ENCODE measurements around the gene CD47. TPM values are rescaled to one million over a fixed set of nuclear protein-coding genes. Genes with fewer than 3 reads are reported as not detected.

The CD47 gene
- total and polyA plus RNA-seq, 10 of the 15 experiments (the other 5 are each of a cell fraction or from before 2014, with no cell fraction given) = 22.9 to 175 (median 81.1) TPM

DNA sequence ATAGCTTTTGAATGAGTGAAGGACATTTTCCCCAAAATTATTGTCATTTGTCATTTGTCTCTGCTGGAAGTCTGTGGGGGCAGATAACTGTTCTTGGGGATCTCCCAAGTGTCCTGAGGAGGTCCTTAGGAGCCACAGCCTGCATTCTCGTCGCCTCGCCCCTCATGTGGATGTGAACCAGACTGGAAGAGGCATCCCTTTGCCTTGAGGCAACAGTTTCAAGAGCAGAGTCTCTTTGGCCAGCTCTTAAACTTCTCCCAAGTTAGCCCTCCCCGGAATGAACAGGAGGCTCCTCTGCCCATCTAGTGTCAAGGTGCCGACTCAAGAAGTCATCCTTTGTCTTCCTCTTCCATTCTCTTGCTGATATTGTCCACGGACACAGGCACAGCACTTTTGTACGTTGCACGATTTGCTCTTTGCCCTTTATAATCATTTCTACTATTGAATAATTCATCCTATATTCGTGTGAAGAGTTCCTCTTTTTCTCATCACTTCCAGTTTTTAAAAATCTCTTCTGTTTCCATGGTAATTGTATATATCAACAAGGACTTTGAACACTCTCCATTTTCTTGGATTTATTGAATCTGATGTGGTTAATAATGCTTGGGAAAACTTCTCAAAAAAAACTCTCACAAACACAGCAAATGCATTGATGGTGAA is 40.8 kb upstream of the CD47 start:
- Histone ChIP-seq H3K27ac (ENCODE audit: control insufficient read depth, insufficient read depth) (no peak overlapping the region), H3K27me3 (replicated peaks in 1 of 2; ENCODE audit: control insufficient read depth in 2 of 2, insufficient read depth in 2 of 2, low read length in 1 of 2) (no peaks in the 10 kb centered on the region), H3K4me1 (ENCODE audit: control insufficient read depth, insufficient read depth, low read length) (peaks cover 52% of the 10 kb centered on the region), H2AFZ (ENCODE audit: control insufficient read depth, low read depth, low read length) (no peak overlapping the region), H3K4me2 (ENCODE audit: control insufficient read depth, insufficient read depth) (peak overlapping the region; percentile 43), H3K9ac (ENCODE audit: control insufficient read depth, insufficient read depth, low read length) (no peak overlapping the region), H3K4me3 (peak overlapping the region; percentile 13; the same call in 1 of the 2 replicates), H3K9me3 (replicated peaks; ENCODE audit: control insufficient read depth, insufficient read depth, low read length) (no peaks in the 10 kb centered on the region; the same call in 2 of the 3 replicates), H3K36me3 (ENCODE audit: control insufficient read depth in 2 of 2, insufficient read depth in 2 of 2, low read length in 1 of 2) (peaks cover 0 to 17% of the 10 kb centered on the region in 2 experiments; a peak in 1 of 4 replicates), H3K79me2 (ENCODE audit: control insufficient read depth, insufficient read depth, low read length) (peaks cover 74% of the 10 kb centered on the region), H4K20me1 (ENCODE audit: control insufficient read depth, insufficient read depth) (no peaks in the 10 kb centered on the region)
- FAIRE-seq (no peak), DNase-seq (ENCODE audit: low read depth, low spot score) (no peak), ATAC-seq (no peak)
- intact Hi-C loops (cut with micrococcal nuclease; ENCODE audit: unreplicated experiment) (no loop called here), in situ Hi-C loops (cut with MboI) (no loop called here)
- WGBS (ENCODE audit: insufficient coverage, insufficient replicate concordance, low lambda C conversion rate, missing lambda C conversion rate) = 67% methylated on average over 9 of the region's 9 CpGs
- ChIA-PET RAD21 (ENCODE audit: unreplicated experiment) (interaction anchor here (0.9 to 1.2 kb wide), 3 partner anchors 30 to 257 kb away, joined by 3 read pairs; no protein-coding TSS in a partner anchor), CTCF (interaction anchor here (1.1 to 1.6 kb wide), 6 partner anchors 8 to 346 kb away, joined by 3 to 5 read pairs (median 3); no protein-coding TSS in a partner anchor), SMC1A (ENCODE audit: uncharacterized antibody, unreplicated experiment) (interaction anchor here (0.8 to 3.2 kb wide), 8 partner anchors 10 to 44 kb away, joined by 3 to 12 read pairs (median 4); no protein-coding TSS in a partner anchor), POLR2A (interaction anchor here (1.1 kb wide), 1 partner anchor 14 kb away, joined by 3 read pairs; no protein-coding TSS in a partner anchor)
- BruUV-seq (replicated peaks) = no TSS peak
- TF ChIP-seq PAX8 (IDR thresholded peaks at IDR 0.05) (no peak), SPI1 (IDR thresholded peaks at IDR 0.05; ENCODE audit: borderline replicate concordance, insufficient read depth, low read depth, low read length) (peak; percentile 41; the same call in 1 of the 2 replicates)

DNA sequence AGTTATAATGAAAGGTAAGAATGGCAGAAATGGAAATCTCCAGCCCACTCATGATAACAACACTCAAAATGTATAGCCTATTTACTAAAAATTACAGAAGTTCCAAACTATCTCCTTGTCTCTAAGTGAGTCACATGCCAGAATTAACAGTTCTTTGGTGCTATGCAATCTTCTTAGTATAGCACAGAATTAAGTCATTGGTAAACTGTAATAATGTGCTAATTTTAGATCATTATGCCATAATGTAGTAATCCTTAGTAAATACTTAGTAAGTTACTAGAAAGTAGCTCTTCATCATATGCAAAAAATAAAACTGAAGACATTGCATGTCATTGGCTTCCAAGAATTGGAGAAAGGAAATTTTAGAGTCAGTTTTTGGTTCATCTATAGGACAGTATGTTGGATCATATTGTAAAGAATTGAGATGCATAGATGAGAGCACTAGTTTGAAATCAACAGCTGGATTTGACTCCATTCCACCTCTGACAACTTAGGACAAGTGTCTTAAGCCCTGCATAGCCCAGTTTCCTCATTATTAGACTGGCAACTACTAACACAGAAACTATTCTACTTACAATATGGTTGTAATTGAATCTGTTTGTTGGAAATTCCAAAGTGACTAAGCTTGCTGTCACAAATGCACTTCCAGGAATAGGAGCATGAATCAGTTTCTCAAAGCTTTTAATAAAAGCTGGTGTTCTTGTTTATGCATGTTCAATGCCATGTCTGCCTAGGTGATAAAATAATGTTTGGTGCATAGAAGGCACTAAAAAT is 40.1 kb upstream of the CD47 start:
- intact Hi-C loops (cut with micrococcal nuclease; ENCODE audit: unreplicated experiment) (no loop called here), in situ Hi-C loops (cut with MboI) (no loop called here)
- RAD21 ChIA-PET (ENCODE audit: unreplicated experiment) = interaction anchor here (0.9 to 1.2 kb wide), 3 partner anchors 30 to 258 kb away, joined by 3 read pairs; no protein-coding TSS in a partner anchor
- CTCF ChIA-PET = interaction anchor here (1.1 to 1.5 kb wide), 4 partner anchors 11 to 347 kb away, joined by 3 to 5 read pairs (median 3); no protein-coding TSS in a partner anchor
- peaks cover 0 to 16% of the 10 kb centered on the region in 2 experiments; a peak in 1 of 4 replicates for H3K36me3 ChIP-seq (ENCODE audit: control insufficient read depth in 2 of 2, insufficient read depth in 2 of 2, low read length in 1 of 2)
- POLR2A ChIA-PET = interaction anchor here (1.1 kb wide), 1 partner anchor 13 kb away, joined by 3 read pairs; no protein-coding TSS in a partner anchor
- H3K9ac ChIP-seq (ENCODE audit: control insufficient read depth, insufficient read depth, low read length) = no peak overlapping the region
- BruUV-seq (replicated peaks) = no TSS peak
- peak overlapping the region; percentile 43 for H3K4me2 ChIP-seq (ENCODE audit: control insufficient read depth, insufficient read depth)
- no peaks in the 10 kb centered on the region for H4K20me1 ChIP-seq (ENCODE audit: control insufficient read depth, insufficient read depth)
- H3K27ac ChIP-seq (ENCODE audit: control insufficient read depth, insufficient read depth) = no peak overlapping the region
- no peaks in the 10 kb centered on the region for H3K27me3 ChIP-seq (replicated peaks in 1 of 2; ENCODE audit: control insufficient read depth in 2 of 2, insufficient read depth in 2 of 2, low read length in 1 of 2)
- no peaks in the 10 kb centered on the region; the same call in 2 of the 3 replicates for H3K9me3 ChIP-seq (replicated peaks; ENCODE audit: control insufficient read depth, insufficient read depth, low read length)
- FAIRE-seq = no peak
- H3K79me2 ChIP-seq (ENCODE audit: control insufficient read depth, insufficient read depth, low read length) = peaks cover 81% of the 10 kb centered on the region
- ATAC-seq = no peak
- DNase-seq (ENCODE audit: low read depth, low spot score) = no peak
- H3K4me1 ChIP-seq (ENCODE audit: control insufficient read depth, insufficient read depth, low read length) = peaks cover 49% of the 10 kb centered on the region
- SMC1A ChIA-PET (ENCODE audit: uncharacterized antibody, unreplicated experiment) = interaction anchor here (0.6 to 3.2 kb wide), 8 partner anchors 9 to 76 kb away, joined by 3 to 12 read pairs (median 4); no protein-coding TSS in a partner anchor
- H3K4me3 ChIP-seq = peak overlapping the region; percentile 13; the same call in 1 of the 2 replicates
- no peak overlapping the region for H2AFZ ChIP-seq (ENCODE audit: control insufficient read depth, low read depth, low read length)
- no peak for TF ChIP-seq POLR2A (IDR thresholded peaks at IDR 0.05; ENCODE audit: low read depth, low read length)
- no peak for TF ChIP-seq ZNF217 (IDR thresholded peaks at IDR 0.05)
- TF ChIP-seq GABPA (IDR thresholded peaks at IDR 0.05; ENCODE audit: low read depth) = peak; percentile 25; the same call in 1 of the 2 replicates
- no peak for TF ChIP-seq MTA3 (IDR thresholded peaks at IDR 0.05; ENCODE audit: borderline replicate concordance, low read length)
- no peak for TF ChIP-seq TCF3 (IDR thresholded peaks at IDR 0.05; ENCODE audit: borderline replicate concordance, insufficient read depth, low read depth, low read length)
- no peak for TF ChIP-seq RELA (IDR thresholded peaks at IDR 0.05; ENCODE audit: borderline replicate concordance, partially characterized antibody)
- no peak for TF ChIP-seq RFX5 (IDR thresholded peaks at IDR 0.05; ENCODE audit: low read depth, low read length)
- peak; percentile 71; the same call in 1 of the 2 replicates for TF ChIP-seq NFIC (IDR thresholded peaks at IDR 0.05; ENCODE audit: low read depth, low read length)
- TF ChIP-seq, protein P1, sequence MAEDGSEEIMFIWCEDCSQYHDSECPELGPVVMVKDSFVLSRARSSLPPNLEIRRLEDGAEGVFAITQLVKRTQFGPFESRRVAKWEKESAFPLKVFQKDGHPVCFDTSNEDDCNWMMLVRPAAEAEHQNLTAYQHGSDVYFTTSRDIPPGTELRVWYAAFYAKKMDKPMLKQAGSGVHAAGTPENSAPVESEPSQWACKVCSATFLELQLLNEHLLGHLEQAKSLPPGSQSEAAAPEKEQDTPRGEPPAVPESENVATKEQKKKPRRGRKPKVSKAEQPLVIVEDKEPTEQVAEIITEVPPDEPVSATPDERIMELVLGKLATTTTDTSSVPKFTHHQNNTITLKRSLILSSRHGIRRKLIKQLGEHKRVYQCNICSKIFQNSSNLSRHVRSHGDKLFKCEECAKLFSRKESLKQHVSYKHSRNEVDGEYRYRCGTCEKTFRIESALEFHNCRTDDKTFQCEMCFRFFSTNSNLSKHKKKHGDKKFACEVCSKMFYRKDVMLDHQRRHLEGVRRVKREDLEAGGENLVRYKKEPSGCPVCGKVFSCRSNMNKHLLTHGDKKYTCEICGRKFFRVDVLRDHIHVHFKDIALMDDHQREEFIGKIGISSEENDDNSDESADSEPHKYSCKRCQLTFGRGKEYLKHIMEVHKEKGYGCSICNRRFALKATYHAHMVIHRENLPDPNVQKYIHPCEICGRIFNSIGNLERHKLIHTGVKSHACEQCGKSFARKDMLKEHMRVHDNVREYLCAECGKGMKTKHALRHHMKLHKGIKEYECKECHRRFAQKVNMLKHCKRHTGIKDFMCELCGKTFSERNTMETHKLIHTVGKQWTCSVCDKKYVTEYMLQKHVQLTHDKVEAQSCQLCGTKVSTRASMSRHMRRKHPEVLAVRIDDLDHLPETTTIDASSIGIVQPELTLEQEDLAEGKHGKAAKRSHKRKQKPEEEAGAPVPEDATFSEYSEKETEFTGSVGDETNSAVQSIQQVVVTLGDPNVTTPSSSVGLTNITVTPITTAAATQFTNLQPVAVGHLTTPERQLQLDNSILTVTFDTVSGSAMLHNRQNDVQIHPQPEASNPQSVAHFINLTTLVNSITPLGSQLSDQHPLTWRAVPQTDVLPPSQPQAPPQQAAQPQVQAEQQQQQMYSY (CRISPR knock-in tag; IDR thresholded peaks at IDR 0.05) = no peak
- TF ChIP-seq CREM (IDR thresholded peaks at IDR 0.05; ENCODE audit: low read depth) = no peak
